Psoas muscle (tissue), 8 donors: ENCODE measurements around the gene SH3RF1. TPM values are rescaled to one million over a fixed set of nuclear protein-coding genes. Genes with fewer than 3 reads are reported as not detected.

Experiments used
- ATAC-seq, 4 donors: fragments of 200-7000 bp; cut with Tn5 transposase; one replicate each; pipeline ENCODE4 v1.9.1; 2020; ENCODE audit warnings: moderate library complexity in 3 of 4, mild to moderate bottlenecking in 2 of 4
- DNase-seq, 2 donors: peaks; one replicate each; pipeline ENCODE4 v3.0.0-alpha.2; 2020
- H3K27ac ChIP-seq: fragments of 200-600 bp; one replicate; pipeline ENCODE4 v1.8.0; 2022
- H3K27me3 ChIP-seq, 3 donors: fragments of 200-600 bp in 1 of 3; one replicate each; pipeline versions ENCODE4 v1.6.1 to v1.8.0; 2013 to 2022; ENCODE audit warnings: low read length in 2 of 3, mild to moderate bottlenecking in 2 of 3, moderate library complexity in 1 of 3; ENCODE audit not compliant: insufficient read depth in 3 of 3
- H3K36me3 ChIP-seq, 2 donors: fragments of 200-600 bp in 1 of 2; one replicate each; pipeline versions ENCODE4 v1.6.1 to v1.8.0; 2013 to 2022; ENCODE audit warnings: low read depth in 1 of 2, mild to moderate bottlenecking in 1 of 2, moderate library complexity in 1 of 2; ENCODE audit not compliant: insufficient read depth in 1 of 2
- H3K4me1 ChIP-seq: fragments of 200-600 bp; one replicate; pipeline ENCODE4 v1.8.0; 2022
- H3K4me3 ChIP-seq: fragments of 200-600 bp; one replicate; pipeline ENCODE4 v1.8.0; 2022; ENCODE audit warnings: mild to moderate bottlenecking
- H3K9me3 ChIP-seq: fragments of 200-600 bp; one replicate; pipeline ENCODE4 v1.8.0; 2022
- WGBS, 3 donors: extraction: QIAGEN DNeasy Blood & Tissue Kit; methylation state at CpG; one replicate each; pipeline versions ENCODE4 v1.1.6 to v1.1.7; 2013; 5-methylcytosine and 5-hydroxymethylcytosine counted together
- intact Hi-C, 2 donors: fragments of 100-400 bp; cut with DNase I; formaldehyde crosslinking; loops; one replicate each; pipeline versions ENCODE4 v1.11.0 to v1.14.2; 2022
- polyA plus RNA-seq, 3 donors: library from polyadenylated mRNA; stranded (reverse); fragments of 200-250 nt; gene quantifications; one replicate each; pipeline ENCODE4 v1.2.3, GENCODE V29; 2013
- total RNA-seq, 4 donors: library from RNA; stranded (reverse); fragmentation: NEBNext Ultra II Directional in 2 of 4; extraction: Animal tissue kit (Norgen Biotek cat#: 25700) in 2 of 4; gene quantifications; one replicate each; pipeline versions ENCODE4 v1.2.1 to v1.2.4, GENCODE V29; 2021 to 2023
- TF ChIP-seq, protein P1 (sequence below): fragments of 200-600 bp; IDR thresholded peaks from one replicate; pipeline ENCODE4 v1.8.0; 2022; ENCODE audit warnings: antibody characterized with exemption
- donor health status: healthy with polysubstance abuse.
- donor health status: DM: no; HTN: no; CAD: no; lungs with moderate emphysema.
- donor health status: Bipolar disorder and iron deficiency.
- donor health status: healthy.
- donor health status: DM: yes; HTN: yes; CAD: no.
- donor health status: DM: no; HTN: no; CAD: no.
- donor health status: DM: no; HTN: no; CAD: no.
- donor health status: DM: yes; HTN: yes; CAD: no.

SH3RF1 gene
- total and polyA plus RNA-seq, 7 donors: 4.8 to 35.9 (median 19.2) TPM

DNA sequence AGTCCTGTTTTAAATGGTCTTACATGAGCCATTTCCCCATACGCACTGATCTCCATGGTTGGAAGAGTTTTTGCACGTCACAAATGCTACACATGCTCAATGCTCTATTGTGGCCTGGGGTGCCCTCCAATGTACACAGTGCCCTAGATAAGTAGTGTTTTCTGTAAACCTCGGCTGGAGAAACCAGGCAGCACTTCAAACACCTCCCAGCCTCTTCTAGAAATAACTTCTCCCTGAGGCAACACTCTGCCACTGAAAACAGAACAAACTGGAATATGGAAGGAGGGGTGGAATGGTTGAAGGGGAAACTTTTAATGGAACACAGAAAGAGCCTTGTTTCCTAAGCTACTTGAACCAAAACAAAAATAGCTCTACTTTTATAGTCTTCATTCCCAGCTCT lies 136.8 kb downstream of the SH3RF1 start:
- TF ChIP-seq, protein P1, sequence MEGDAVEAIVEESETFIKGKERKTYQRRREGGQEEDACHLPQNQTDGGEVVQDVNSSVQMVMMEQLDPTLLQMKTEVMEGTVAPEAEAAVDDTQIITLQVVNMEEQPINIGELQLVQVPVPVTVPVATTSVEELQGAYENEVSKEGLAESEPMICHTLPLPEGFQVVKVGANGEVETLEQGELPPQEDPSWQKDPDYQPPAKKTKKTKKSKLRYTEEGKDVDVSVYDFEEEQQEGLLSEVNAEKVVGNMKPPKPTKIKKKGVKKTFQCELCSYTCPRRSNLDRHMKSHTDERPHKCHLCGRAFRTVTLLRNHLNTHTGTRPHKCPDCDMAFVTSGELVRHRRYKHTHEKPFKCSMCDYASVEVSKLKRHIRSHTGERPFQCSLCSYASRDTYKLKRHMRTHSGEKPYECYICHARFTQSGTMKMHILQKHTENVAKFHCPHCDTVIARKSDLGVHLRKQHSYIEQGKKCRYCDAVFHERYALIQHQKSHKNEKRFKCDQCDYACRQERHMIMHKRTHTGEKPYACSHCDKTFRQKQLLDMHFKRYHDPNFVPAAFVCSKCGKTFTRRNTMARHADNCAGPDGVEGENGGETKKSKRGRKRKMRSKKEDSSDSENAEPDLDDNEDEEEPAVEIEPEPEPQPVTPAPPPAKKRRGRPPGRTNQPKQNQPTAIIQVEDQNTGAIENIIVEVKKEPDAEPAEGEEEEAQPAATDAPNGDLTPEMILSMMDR: no peak
- WGBS, 3 donors: 81 to 84% (median 82%) methylated on average over 3 of the region's 3 CpGs
- no peak overlapping the region for H3K27ac ChIP-seq

DNA sequence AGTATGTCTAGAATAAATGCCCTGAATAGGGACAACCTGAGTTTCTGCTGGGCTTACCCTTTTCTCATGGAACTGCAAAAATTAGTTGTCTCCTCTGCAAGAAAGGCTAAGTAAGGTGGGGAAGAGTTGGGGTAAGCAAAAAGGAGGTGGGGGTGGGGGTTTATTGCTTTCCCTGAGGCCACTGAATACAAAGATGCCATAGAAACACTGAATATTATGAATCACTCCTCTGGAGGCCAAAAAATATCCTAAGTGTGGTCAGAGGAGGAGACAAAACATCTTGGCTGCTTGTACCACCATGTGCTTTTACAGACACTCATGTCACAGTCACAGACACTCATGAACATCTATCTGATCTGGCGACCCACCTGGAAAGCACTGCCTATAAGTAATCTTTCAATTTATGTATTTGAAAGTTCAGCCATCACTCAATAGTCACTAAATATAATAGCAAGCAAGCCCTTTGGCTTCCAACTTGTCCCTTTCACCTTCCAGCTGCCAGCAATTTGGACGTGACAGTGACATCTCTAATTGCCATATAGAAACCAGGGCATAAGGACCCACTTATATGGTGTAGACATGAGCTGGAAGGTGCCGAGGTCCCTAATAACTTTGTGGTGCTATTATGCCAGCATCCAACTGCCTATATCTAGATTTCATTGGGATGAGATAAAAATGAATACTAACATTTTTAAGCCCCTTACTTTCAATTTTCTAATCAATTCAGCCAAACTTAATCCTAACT lies 138.0 kb downstream of the SH3RF1 start:
- Histone ChIP-seq H3K27ac (no peak overlapping the region), H3K4me1 (peaks cover 21% of the 10 kb centered on the region), H3K4me3 (no peak overlapping the region), H3K36me3 (peaks cover 0 to 82% of the 10 kb centered on the region in 2 donors), H3K9me3 (no peaks in the 10 kb centered on the region), H3K27me3 (no peaks in the 10 kb centered on the region)
- TF ChIP-seq, protein P1: no peak
- WGBS, 3 donors: 92 to 93% (median 92%) methylated on average over 3 of the region's 3 CpGs
- intact Hi-C loops: loop anchor here in 1 of 2 donors (10.0 kb wide), 1 partner anchor 108 kb away; no protein-coding TSS in a partner anchor
- ATAC-seq: no peak
- no peak for DNase-seq

More for the DNA sequence above, 136.8 kb downstream of the SH3RF1 start:
- Histone ChIP-seq H3K36me3 (peaks cover 0 to 71% of the 10 kb centered on the region in 2 donors), H3K4me1 (peaks cover 22% of the 10 kb centered on the region), H3K4me3 (no peak overlapping the region), H3K27me3 (no peaks in the 10 kb centered on the region), H3K9me3 (no peaks in the 10 kb centered on the region)
- intact Hi-C loops: loop anchor here in 1 of 2 donors (10.0 kb wide), 1 partner anchor 109 kb away; no protein-coding TSS in a partner anchor
- DNase-seq: no peak
- no peak for ATAC-seq

DNA sequence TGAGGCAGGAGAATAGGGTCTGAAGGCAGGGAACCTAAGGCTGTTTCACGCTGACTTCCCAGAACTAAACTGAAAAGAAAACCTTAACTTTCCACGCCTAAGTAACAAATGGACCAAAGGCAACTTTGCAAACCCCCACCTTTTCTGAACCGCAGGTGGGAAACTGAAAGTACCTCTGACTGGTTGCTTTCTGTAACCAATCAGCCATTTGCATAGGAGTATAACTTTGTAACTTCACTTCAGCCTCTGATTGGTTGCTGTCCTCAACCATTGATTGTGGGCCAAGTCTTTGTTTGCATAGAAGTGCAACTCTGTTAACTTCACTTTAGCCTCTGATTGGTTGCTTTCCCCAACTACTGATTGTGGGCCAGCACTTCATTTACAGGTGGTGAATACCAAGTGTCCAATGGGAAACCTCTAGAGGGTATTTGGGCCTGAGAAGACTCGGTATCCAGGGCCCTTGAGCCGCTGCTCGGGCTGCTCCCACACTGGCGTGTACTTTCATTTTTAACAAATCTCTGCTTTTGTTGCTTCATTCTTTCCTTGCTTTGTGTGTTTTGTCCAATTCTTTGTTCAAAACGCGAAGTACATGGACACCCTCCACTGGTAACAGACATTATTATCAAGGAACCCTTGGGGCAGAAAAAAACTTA lies 139.1 kb downstream of the SH3RF1 start:
- Histone ChIP-seq H3K27ac (no peak overlapping the region), H3K4me1 (peaks cover 10% of the 10 kb centered on the region), H3K9me3 (no peaks in the 10 kb centered on the region), H3K4me3 (no peak overlapping the region), H3K36me3 (peaks cover 0 to 93% of the 10 kb centered on the region in 2 donors), H3K27me3 (no peaks in the 10 kb centered on the region)
- intact Hi-C loops: loop anchor here in 1 of 2 donors (10.0 kb wide), 1 partner anchor 107 kb away; no protein-coding TSS in a partner anchor
- WGBS, 3 donors: 96 to 97% (median 96%) methylated on average over 9 of the region's 9 CpGs
- ATAC-seq: no peak
- DNase-seq: no peak
- TF ChIP-seq, protein P1: no peak

DNA sequence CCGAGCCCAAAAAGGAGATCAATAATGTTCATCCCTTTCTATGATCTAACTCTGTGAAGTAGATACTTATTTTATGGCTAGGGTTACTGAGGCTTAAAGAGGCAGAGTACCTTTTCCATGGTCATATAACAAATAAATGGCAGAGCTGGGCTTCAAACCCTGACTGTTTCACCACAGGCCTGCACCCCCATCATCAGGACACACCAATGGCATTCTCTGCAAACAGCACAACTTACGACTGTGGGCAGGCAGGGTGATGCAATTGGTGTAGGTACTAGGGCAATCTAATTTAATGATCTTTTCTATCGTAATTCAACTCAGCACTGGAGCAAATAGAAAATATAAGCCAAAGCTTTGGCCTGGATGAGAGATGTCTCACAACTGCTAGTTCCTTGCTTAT lies 141.9 kb downstream of the SH3RF1 start:
- no peaks in the 10 kb centered on the region for H3K9me3 ChIP-seq
- intact Hi-C loops: no loop called here
- TF ChIP-seq, protein P1: no peak
- no peaks in the 10 kb centered on the region for H3K4me1 ChIP-seq
- WGBS, 3 donors: 82 to 91% (median 87%) methylated on average over 3 of the region's 3 CpGs
- H3K4me3 ChIP-seq: no peak overlapping the region
- DNase-seq: no peak
- H3K27me3 ChIP-seq: no peaks in the 10 kb centered on the region
- H3K27ac ChIP-seq: no peak overlapping the region
- no peak for ATAC-seq
- H3K36me3 ChIP-seq: peaks cover 0 to 82% of the 10 kb centered on the region in 2 donors
